Activated CD8-positive, alpha-beta memory T cell treated with anti-CD3 and anti-CD28 coated beads, Interleukin-2, amount 50 U/mL, for 48 hours (primary cell): Measurements from ENCODE around the gene AK4.

Experiments
- DNase-seq: peaks from one replicate; pipeline ENCODE4 v3.0.0-alpha.2; 2020

Gene AK4

DNA sequence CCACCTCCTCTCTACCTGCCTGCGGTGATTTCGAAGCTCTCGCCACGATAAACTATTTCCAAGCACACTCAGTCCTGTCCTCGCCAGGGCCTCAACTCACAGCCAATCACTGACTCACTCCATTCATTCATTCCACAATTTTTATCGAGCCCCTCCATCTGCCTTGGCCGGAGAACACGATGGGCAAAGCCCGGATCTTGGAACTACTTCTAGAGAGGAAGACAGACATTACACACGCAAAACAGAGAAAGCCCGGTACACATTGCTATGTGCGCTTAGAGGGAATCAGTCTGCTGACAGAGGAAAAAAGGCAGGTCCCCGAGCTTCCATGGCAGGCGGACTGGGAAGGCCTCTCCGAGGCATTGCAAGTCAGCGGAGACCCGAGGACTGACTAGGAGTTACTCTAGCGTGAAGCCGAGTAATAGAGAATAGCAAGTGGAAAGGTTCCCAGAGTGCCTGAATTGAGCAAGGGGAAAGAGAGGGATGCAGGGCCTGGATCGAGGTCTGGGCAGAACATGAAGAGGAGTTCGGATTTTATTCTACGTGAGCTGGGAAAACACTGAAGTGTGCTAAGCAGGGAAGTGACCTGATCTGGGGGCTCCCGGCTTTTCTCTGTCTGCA lies 107.1 kb downstream of the AK4 start:
- DNase-seq: no peak

DNA sequence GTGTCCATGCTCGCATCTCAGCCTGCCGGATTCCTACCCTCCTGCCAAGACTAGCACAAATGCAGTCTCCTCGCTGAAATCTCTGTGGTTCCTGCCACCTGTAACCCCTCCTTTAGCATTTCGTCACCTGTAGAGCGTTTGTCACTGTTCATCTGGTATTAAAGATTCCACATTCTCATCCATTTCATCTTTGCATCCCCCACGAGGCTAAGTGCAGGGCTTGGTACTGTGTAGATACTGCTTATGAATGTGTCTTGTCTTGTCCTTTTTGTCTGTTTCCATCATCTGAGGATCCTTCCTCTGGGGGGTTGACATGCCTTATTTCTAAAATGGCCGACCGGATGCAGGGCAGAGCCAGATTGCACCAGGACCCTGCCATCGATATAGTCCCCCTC lies 107.7 kb downstream of the AK4 start:
- no peak for DNase-seq

DNA sequence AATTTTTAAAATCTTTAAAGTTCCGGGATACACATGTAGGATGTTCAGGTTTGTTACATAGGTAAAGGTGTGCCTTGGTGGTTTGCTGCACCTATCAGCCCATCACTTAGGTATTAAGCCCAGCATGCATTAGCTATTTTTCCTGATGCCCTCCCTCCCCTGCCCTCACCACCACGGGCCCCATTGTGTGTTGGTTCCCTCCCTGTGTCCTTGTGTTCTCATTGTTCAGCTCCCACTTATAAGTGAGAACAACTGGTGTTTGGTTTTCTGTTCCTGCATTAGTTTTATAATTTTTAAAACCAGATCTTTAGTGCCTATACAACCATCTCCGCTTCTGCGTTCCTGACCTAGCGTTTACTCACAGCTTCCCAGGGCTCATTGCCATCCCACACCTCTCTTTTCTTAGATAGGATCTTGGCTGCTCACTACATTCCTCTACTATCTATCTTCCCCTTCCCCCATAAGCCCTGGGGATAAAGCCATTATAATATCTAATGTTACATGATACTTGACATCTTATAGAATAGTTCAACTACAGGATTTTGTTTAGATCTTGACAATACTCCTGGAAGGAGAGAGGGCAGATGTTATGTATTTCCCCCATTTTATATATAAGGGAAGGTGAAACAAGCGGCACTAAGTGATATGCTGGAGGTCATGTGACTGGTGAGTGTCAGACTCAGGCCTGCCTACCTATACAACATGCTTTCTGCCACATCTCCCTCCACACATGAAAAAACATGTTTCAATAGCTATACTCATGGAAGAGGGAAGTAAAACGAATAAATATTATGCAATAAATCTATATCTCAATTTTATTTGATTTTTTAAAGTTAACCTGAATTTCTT lies 109.1 kb downstream of the AK4 start:
- no peak for DNase-seq

DNA sequence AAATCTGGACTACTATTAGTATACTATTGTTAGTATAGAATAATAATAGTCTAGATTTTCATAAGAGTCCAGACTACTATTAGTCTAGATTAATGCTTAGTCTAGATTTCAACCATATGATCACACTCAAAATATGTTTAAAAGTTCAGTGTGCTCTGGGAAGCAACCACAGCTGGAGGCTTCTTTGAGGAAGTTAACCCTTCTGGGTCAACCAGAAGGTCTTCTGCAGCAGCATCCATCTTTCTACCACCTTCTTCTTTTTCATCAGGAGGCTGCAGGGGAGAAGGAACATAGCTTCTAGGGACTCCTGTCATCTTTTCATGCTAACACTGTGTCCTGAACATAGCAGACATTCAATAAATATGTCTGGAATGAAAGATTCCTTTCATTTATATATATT lies 110.1 kb downstream of the AK4 start:
- no peak for DNase-seq

DNA sequence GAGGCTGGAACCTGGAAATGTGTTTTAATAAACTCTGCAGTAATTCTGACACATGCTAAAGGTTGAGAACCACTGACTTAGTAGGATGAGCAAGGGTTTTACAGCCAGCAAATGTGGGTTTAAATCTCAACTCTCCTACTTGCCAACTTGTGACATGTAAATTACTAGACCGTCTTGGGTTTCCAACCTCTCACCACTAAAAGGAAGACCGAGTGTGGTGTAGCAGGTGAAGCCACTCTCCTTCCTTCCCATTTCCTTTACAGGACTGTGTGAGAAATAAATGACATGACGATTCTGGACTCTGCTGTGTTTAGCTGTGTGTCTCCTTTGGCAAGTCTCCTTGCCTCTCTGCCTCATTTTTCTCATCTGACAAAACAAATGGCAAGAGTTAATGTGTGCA lies 111.8 kb downstream of the AK4 start:
- no peak for DNase-seq

- no peak for DNase-seq
These were observed 113.0 kb downstream of the AK4 start for GRCh38 chr1:65260851-65261473.

- DNase-seq: no peak
These were observed 115.3 kb downstream of the AK4 start for GRCh38 chr1:65263286-65263685.

DNA sequence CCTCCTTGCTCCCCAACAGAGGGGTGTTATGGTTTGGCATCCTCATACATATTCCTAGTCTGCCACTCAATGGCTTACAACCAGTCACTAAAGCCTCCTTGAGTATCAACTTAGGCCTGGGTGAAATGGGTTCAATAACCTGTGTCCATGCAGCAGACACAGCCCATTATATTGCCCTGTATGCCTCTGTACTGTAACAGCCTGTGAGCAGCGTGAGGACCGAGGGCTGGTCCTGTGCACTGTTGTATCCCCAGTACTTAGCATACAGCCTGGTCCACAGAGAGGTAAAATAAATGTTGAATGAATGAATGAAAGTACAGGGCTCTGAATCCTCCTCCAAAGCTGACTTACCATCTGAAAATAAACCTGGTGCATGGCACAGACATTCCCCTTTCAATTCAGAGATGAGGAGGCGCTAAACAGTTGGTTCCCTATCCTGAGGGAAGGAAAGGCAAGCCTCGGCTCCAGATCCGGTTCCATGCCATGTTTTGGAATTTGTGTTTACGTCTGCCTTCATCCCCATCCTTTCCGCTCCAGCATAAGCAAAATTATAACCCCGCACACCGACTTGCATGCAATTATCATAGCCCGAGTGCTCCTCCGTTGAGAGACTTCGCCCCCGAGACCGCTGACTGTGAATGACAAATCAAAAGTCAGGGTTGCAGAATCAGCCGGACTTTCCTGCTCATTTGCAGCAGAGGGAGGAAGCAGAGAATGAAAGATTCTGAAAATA lies 116.4 kb downstream of the AK4 start:
- no peak for DNase-seq

- no peak for DNase-seq
These were observed 117.3 kb downstream of the AK4 start for GRCh38 chr1:65265296-65265650.

- DNase-seq: peak; percentile 61
These were observed 117.8 kb downstream of the AK4 start for GRCh38 chr1:65265651-65266351.

DNA sequence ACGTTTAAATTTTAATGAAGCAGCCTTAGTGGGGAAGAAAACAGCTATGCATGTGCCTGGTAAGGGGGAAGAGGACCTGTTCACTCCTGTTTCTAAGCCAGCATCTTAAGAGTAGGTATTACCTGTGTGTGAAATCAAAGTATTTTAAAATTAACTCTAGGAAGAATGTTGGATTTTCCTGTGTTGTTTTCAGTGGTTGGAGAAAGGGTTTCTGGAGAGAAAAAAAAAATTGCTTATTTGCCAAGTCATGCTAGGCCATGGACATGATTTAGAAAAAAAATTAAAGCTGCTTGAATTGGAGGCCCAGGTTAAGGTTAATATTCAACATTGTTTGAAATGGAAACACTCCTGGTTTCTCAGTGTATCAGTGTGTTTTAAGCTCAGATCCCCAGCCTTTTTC lies 118.5 kb downstream of the AK4 start:
- DNase-seq: no peak

DNA sequence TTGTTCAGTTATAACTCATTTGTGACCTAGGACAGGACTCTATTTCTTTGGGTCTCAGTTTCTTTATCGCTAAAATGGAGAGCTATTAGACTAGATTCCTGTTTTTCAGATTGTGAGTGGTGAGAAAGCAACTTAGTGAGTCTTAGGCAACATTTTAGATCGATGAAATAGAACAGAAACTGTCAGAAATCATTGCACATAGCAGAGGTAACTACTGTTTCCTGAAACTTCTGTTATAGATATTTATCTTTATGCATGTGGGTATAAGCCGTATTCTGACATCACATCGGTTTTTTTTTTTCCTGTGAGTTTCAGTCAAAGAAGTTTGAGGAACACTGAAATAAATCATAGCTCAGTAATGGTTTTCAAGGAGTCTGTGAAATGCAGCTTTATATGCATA lies 119.3 kb downstream of the AK4 start:
- DNase-seq: no peak

- DNase-seq: no peak
These were observed 119.7 kb downstream of the AK4 start for GRCh38 chr1:65267683-65268082.

DNA sequence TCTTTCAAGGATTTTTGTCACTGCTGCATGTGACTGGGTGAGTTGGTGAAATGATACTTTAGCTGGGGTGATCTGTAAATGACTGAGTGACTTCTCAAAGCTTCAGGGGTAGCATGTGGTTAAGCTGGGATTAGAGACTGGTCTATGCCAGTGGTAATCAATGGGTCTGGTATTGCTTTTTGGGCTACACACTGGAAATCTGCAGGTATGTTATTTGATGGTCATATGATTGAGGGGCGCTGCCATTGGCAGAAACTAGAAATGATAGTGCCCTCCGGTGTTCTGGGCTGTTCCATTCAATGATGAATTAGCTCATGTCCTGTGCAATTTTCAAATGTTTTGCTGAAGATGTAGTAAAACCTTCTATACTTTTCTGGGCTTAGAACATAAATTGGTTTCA lies 121.6 kb downstream of the AK4 start:
- no peak for DNase-seq

- DNase-seq: no peak
These were observed 128.4 kb downstream of the AK4 start for GRCh38 chr1:65276197-65276939.

DNA sequence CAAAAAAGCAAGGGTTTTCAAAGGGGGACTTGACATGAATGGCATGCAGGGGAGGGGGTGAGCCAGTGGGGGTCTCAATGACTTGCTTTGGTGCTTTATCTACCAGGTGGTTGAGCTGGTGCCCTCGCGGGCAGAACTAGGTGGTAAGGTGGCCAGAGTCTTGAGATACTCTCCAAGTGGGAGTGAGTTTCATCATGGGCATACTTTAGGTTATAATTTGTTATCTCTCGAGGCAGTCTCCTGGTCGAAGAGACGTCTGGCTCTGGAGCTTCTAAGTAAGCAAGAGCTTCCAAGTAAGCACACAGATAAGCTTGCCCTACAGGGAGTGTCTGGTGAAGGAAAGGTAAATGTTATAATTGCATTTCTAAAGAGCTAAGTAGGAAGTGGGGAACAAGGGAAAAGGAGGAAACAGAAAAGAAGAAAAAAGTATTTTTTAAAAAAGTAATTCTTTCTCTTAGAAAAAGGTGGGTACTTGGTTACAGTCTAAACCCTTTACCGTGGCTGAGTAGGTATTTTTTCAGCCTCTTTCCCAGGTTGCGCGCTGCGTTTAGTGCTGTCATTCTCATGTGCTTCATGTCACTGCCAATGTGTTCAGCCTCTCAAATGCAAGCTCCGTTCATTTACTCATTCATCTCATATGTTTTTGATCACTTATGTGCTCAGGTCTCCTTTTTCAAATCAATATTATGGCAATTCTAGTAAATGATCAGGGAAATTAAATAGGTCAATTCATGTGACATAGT lies 129.8 kb downstream of the AK4 start:
- no peak for DNase-seq

DNA sequence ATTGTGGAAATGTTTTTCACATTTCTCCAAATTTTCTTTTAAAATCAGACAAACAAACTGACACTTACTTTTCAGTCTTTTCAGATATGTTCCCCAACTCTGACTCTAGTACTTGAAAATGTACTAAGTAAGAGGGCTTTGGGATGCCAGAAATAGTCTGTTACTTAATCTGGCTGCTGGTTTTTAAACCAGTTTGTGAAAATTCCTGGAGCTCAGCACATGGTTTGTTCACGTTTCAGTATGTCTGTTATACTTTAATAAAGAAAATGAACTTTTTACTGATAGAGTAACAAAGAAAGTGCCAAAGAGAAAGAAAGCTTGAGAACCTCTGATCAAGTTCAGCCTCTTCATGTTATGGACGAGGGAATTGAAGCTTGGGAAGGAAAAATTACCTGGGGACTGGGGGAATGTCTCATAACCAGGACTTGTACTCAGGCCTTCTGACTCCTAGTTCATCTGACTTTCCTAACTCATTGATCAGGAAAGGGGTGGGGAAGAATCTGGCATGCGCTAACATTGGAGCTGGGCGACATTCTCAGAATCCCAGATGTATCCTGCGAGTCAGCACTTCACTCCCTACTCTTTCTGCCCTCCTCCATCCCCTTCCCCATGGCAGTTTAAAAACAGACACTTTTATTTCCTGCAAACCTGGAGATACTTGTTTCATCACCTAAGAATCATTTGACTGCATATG lies 130.5 kb downstream of the AK4 start:
- no peak for DNase-seq

DNA sequence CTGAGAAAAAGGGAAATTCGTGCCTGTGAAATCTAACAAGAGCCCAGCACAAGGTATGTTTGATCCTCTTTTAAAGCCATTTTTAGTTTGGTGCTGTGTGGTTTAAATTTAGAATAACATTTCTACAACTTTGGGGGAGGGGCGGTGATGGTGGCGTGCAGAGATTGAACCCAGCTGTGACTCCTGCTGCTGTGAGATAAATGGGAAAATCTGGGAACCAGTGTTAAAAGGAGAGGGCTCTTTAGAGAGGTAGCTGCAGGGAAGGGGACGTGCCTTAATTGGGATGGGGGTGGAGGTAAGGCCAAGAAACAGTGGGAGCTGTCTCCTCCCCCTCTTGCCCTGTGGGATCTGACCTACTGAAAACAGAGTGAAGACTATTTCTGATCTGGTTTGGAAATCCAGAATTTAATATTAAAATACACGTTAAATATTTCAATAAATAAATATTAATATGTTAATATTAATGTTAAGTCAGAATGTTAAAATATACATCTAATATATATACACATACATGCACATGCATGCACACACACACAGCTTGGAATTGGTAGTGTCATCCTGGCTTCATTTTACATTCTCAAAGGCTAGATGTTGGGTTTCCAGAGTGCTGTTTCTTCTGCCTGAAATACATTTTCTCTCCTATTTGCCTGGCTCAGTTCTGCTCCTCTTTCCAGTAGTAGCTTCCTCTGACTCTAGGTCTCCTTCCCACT lies 131.2 kb downstream of the AK4 start:
- DNase-seq: no peak
